Glutamatergic neuron (in vitro differentiated cells): ENCODE data around the gene CGB2. TPM values are rescaled to one million over a fixed set of nuclear protein-coding genes. Genes with fewer than 3 reads are reported as not detected.

Experiments used
- DNase-seq: peaks from one replicate; pipeline ENCODE4 v3.0.0; 2022
- H3K27ac Mint-ChIP-seq: one replicate; pipeline ENCODE4 v1.8.0; 2020; ENCODE audit warnings: mild to moderate bottlenecking, mixed read lengths, inconsistent platforms; ENCODE audit not compliant: unreplicated experiment
- H3K27me3 Mint-ChIP-seq: one replicate; pipeline ENCODE4 v1.8.0; 2020; ENCODE audit warnings: mild to moderate bottlenecking, moderate library complexity, mixed read lengths, inconsistent platforms; ENCODE audit not compliant: unreplicated experiment
- H3K36me3 Mint-ChIP-seq: one replicate; pipeline ENCODE4 v1.8.0; 2020; ENCODE audit warnings: mild to moderate bottlenecking, mixed read lengths, inconsistent platforms; ENCODE audit not compliant: unreplicated experiment
- H3K4me1 Mint-ChIP-seq: one replicate; pipeline ENCODE4 v1.8.0; 2020; ENCODE audit warnings: mild to moderate bottlenecking, low read depth, mixed read lengths, inconsistent platforms; ENCODE audit not compliant: unreplicated experiment
- H3K4me3 Mint-ChIP-seq: one replicate; pipeline ENCODE4 v1.8.0; 2020; ENCODE audit warnings: mild to moderate bottlenecking, mixed read lengths, inconsistent platforms; ENCODE audit not compliant: unreplicated experiment
- H3K9me3 Mint-ChIP-seq: one replicate; pipeline ENCODE4 v1.8.0; 2020; ENCODE audit warnings: mild to moderate bottlenecking, moderate library complexity, mixed read lengths, inconsistent platforms; ENCODE audit not compliant: unreplicated experiment
- total RNA-seq: library from RNA; stranded (reverse); fragmentation: NEBNext Ultra II Directional; extraction: Animal tissue kit (Norgen Biotek cat#: 25700); gene quantifications from one replicate; pipeline ENCODE4 v1.2.1, GENCODE V29; 2021; ENCODE audit not compliant: unreplicated experiment
- TF ChIP-seq, protein P1 (sequence below): fragments of 200-600 bp; sonication (generic); IDR thresholded peaks from one replicate; pipeline ENCODE4 v1.5.0; 2021; ENCODE audit not compliant: partially characterized antibody, unreplicated experiment

CGB2 gene
- total RNA-seq, 1 donor from 2014 or later = not detected

- Mint-ChIP-seq H3K27me3 (peaks cover 5% of the 10 kb centered on the region), H3K4me3 (no peak overlapping the region), H3K9me3 (peaks cover 2% of the 10 kb centered on the region), H3K27ac (no peak overlapping the region), H3K4me1 (peaks cover 3% of the 10 kb centered on the region), H3K36me3 (no peaks in the 10 kb centered on the region)
- no peak for DNase-seq
- TF ChIP-seq, protein P1, sequence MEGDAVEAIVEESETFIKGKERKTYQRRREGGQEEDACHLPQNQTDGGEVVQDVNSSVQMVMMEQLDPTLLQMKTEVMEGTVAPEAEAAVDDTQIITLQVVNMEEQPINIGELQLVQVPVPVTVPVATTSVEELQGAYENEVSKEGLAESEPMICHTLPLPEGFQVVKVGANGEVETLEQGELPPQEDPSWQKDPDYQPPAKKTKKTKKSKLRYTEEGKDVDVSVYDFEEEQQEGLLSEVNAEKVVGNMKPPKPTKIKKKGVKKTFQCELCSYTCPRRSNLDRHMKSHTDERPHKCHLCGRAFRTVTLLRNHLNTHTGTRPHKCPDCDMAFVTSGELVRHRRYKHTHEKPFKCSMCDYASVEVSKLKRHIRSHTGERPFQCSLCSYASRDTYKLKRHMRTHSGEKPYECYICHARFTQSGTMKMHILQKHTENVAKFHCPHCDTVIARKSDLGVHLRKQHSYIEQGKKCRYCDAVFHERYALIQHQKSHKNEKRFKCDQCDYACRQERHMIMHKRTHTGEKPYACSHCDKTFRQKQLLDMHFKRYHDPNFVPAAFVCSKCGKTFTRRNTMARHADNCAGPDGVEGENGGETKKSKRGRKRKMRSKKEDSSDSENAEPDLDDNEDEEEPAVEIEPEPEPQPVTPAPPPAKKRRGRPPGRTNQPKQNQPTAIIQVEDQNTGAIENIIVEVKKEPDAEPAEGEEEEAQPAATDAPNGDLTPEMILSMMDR = no peak
These were observed 21.9 kb upstream of the CGB2 start for GRCh38 chr19:49009828-49010227.

DNA sequence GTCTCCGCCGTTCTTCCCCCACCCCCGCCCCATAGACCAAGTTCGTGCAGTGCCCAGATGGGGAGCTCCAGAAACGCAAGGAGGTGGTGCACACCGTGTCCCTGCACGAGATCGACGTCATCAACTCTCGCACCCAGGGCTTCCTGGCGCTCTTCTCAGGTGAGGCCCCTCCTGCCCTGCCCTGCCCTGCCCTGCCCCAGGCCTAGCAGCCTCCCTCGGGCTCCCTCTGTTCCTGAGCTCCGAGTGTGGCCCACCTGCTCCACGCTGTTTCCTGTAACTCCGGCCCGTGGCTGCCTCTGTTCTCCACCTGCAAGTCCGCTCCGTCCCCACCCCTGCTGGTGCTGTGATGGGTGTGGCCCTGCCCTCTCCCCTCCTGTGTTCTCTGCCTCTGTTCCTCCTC lies 21.2 kb upstream of the CGB2 start:
- no peak for DNase-seq
- H3K27me3 Mint-ChIP-seq = peaks cover 5% of the 10 kb centered on the region
- no peak overlapping the region for H3K4me3 Mint-ChIP-seq
- H3K27ac Mint-ChIP-seq = no peak overlapping the region
- H3K4me1 Mint-ChIP-seq = peaks cover 3% of the 10 kb centered on the region
- TF ChIP-seq, protein P1 = no peak
- H3K36me3 Mint-ChIP-seq = no peaks in the 10 kb centered on the region
- H3K9me3 Mint-ChIP-seq = peaks cover 1% of the 10 kb centered on the region

GRCh38 chr19:49011194-49011593 lies 20.5 kb upstream of the CGB2 start:
- Mint-ChIP-seq H3K4me1 (peaks cover 3% of the 10 kb centered on the region), H3K27ac (no peak overlapping the region), H3K9me3 (no peaks in the 10 kb centered on the region), H3K4me3 (no peak overlapping the region), H3K27me3 (peaks cover 5% of the 10 kb centered on the region), H3K36me3 (no peaks in the 10 kb centered on the region)
- no peak for DNase-seq
- TF ChIP-seq, protein P1 = no peak

DNA sequence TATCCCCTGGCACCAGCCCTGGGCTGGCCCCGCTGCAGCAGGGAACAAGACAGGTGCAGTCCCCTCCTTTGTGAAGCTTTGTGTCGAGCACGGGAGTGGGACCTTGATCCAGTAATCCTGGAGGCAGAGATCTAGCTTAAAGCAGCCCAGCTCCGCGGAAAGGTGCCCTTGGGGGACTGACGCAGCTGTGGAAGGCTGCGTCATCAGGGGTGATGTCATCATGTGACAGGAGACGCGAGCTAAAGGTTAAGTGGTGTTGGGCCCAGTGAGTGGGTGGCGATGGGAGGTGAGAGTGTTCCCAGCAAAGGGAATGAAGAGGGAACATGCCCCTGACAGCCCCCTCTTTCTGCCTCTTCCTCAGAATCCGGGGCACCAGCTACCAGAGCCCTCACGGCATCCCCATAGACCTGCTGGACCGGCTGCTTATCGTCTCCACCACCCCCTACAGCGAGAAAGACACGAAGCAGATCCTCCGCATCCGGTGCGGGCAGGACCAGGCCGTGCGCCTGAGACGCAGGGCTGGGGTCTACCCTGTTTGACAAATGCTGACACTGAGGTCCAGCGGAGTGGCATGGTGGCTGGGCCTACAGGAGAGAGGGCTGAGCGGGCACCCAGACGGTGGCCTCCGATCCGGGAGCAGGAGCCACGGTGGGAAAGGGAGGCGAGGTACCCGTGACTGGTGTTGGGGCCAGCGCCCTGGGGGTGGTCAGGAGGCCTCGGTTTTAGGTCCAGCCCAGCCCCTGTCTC lies 17.4 kb upstream of the CGB2 start:
- Mint-ChIP-seq H3K4me3 (peak overlapping the region; percentile 8), H3K9me3 (no peaks in the 10 kb centered on the region), H3K27me3 (peaks cover 9% of the 10 kb centered on the region), H3K27ac (peak overlapping the region; percentile 72), H3K4me1 (peaks cover 3% of the 10 kb centered on the region), H3K36me3 (no peaks in the 10 kb centered on the region)
- TF ChIP-seq, protein P1 = no peak
- no peak for DNase-seq

- Mint-ChIP-seq H3K27me3 (peaks cover 10% of the 10 kb centered on the region), H3K36me3 (no peaks in the 10 kb centered on the region), H3K9me3 (no peaks in the 10 kb centered on the region), H3K27ac (no peak overlapping the region), H3K4me3 (no peak overlapping the region), H3K4me1 (peaks cover 3% of the 10 kb centered on the region)
- no peak for DNase-seq
- TF ChIP-seq, protein P1 = no peak
These were observed 16.8 kb upstream of the CGB2 start for GRCh38 chr19:49014870-49015255.
